NCI-H345 treated with DMSO at 0.1 percent for 48 hours (cell line): ENCODE data around the gene INPP5J.
"Not testable (repeated sequence)": the region's sequence is repeated elsewhere in the genome, so short reads cannot be mapped to it uniquely, and the experiment has no call there.

Experiments used
- DNase-seq: peaks from one replicate; lab custom pipeline; 2025; ENCODE audit not compliant: unreplicated experiment; lab: John Stamatoyannopoulos, UW

The INPP5J gene

GRCh38 chr22:31099841-31100761, 22.7 kb upstream of the INPP5J start:
- no peak for DNase-seq

- DNase-seq = no peak
These were observed 21.8 kb upstream of the INPP5J start for GRCh38 chr22:31100762-31101525.

GRCh38 chr22:31102441-31103081, 20.2 kb upstream of the INPP5J start:
- no peak for DNase-seq

GRCh38 chr22:31103111-31103510, 19.7 kb upstream of the INPP5J start:
- DNase-seq = no peak

GRCh38 chr22:31103899-31104694, 18.7 kb upstream of the INPP5J start:
- no peak for DNase-seq

- no peak for DNase-seq
These were observed 17.9 kb upstream of the INPP5J start for GRCh38 chr22:31104869-31105268.

GRCh38 chr22:31105282-31105929, 17.4 kb upstream of the INPP5J start:
- DNase-seq = no peak

GRCh38 chr22:31106001-31106571, 16.7 kb upstream of the INPP5J start:
- DNase-seq = no peak

GRCh38 chr22:31106731-31107177, 16.0 kb upstream of the INPP5J start:
- DNase-seq = no peak

GRCh38 chr22:31107178-31107893, 15.4 kb upstream of the INPP5J start, which contains the start of gene SELENOM:
Gene SELENOM, minus strand, starts transcription at chr22:31107568. Its CDS starts 63 bp downstream, at chr22:31107505.
- peak; percentile 46 for DNase-seq

- no peak for DNase-seq
These were observed 14.9 kb upstream of the INPP5J start for GRCh38 chr22:31107894-31108218.

- not testable (repeated sequence) for DNase-seq
These were observed 10.1 kb upstream of the INPP5J start for GRCh38 chr22:31112547-31113091.

- no peak for DNase-seq
These were observed 4.5 kb upstream of the INPP5J start for GRCh38 chr22:31118046-31118820.

- no peak for DNase-seq
These were observed 3.6 kb upstream of the INPP5J start for GRCh38 chr22:31119026-31119717.

- DNase-seq = no peak
These were observed 2.5 kb upstream of the INPP5J start for GRCh38 chr22:31120230-31120629.

GRCh38 chr22:31120642-31121041, 2.1 kb upstream of the INPP5J start:
- no peak for DNase-seq

- DNase-seq = no peak
These were observed 1.4 kb upstream of the INPP5J start for GRCh38 chr22:31121403-31121802.

GRCh38 chr22:31122196-31122531, 602 bp upstream of the INPP5J start:
- no peak for DNase-seq
